SH-SY5Y (cell line): Measurements from ENCODE around the gene SYT12.

ENCODE experiments used
- GATA2 ChIP-seq: IDR thresholded peaks from 2 replicates; pipeline ENCODE4 v1.6.1; 2011; ENCODE audit warnings: mild to moderate bottlenecking, low read depth, low read length
- GATA3 ChIP-seq: IDR thresholded peaks from 2 replicates; pipeline ENCODE4 v1.6.1; 2011; ENCODE audit warnings: low read depth, mild to moderate bottlenecking, low read length, moderate library complexity

DNA sequence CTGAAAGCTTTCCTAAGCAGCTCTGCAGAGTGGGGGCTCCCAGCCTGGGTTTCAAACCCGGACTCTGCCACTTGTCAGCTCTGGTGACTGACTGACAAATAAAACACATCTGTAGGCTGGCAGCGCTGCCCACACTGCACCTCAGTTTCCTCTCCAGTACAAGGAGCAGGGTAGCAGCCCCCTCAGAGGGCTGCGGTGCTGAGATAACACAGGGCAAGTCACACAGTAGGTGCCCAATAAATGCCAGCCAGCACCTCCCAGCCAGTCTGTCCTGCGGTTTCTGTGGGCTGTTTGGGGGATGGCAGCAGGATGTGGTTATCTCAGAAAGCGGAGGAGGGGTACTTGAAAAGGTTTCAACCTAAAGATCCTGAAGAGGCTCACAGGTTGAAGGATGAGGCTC lies 1.5 kb downstream of the SYT12 start:
- no peak for TF ChIP-seq GATA3
- no peak for TF ChIP-seq GATA2
